C4-2B (cell line): ENCODE results near the gene FGFR1OP2.

Experiments
- H3K27ac ChIP-seq: fragments of 450-650 bp; 2 replicates; pipeline ENCODE4 v1.5.1; 2017
- CTCF ChIP-seq: fragments of 450-650 bp; conservative IDR thresholded peaks from 2 replicates; pipeline ENCODE4 v1.5.1; 2017; ENCODE audit warnings: mild to moderate bottlenecking
- ZFX ChIP-seq: fragments of 450-650 bp; IDR thresholded peaks from 2 replicates; pipeline ENCODE4 v1.6.1; 2017

FGFR1OP2 gene

DNA sequence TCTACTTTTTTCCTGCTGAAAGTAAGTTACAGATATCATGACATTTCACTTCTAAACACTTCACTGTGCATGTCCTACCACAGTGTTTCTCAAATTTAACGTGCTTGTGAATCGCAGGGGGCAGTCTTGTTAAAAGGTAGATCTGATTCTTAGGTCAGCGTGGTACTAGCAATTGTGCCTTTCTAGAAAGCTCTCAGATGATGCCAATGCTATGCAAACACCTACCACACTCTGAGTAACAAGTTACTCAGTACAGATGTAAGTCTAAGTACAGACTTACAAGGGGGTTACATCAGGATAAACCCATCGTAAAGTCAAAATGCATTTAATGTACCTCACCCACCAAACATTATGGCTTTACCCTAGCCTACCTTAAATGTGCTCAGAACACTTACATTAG lies 53.6 kb downstream of the FGFR1OP2 start:
- no peak for TF ChIP-seq CTCF
- no peak for TF ChIP-seq ZFX
- no peak overlapping the region for H3K27ac ChIP-seq

DNA sequence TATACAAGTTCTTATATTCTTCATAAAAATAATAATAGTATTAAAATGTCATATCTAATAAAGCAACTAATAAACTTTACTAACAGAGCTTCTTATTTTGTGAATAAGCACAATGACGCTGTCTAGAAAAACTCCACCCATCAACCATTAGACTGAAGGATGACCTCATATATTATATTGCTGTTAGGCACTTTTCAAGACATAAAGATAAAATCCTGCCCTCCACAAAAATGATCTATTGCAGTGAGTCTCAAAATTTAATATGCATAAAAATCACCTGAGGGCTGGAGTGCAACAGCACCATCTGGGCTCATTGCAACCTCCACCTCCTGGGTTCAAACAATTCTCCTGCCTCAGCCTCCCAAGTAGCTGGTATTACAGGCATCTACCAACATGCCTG lies 55.8 kb downstream of the FGFR1OP2 start:
- TF ChIP-seq ZFX = no peak
- no peak for TF ChIP-seq CTCF
- H3K27ac ChIP-seq = no peak overlapping the region

GRCh38 chr12:26995706-26996105 lies 57.4 kb downstream of the FGFR1OP2 start:
- no peak overlapping the region for H3K27ac ChIP-seq
- TF ChIP-seq CTCF (no peak), ZFX (no peak)

- no peak overlapping the region for H3K27ac ChIP-seq
- TF ChIP-seq CTCF = no peak
- no peak for TF ChIP-seq ZFX
These were observed 58.7 kb downstream of the FGFR1OP2 start for GRCh38 chr12:26997003-26997402.

GRCh38 chr12:27000961-27001360 lies 62.7 kb downstream of the FGFR1OP2 start:
- TF ChIP-seq ZFX (no peak), CTCF (no peak)
- H3K27ac ChIP-seq = no peak overlapping the region

- no peak for TF ChIP-seq CTCF
- TF ChIP-seq ZFX = no peak
- H3K27ac ChIP-seq = no peak overlapping the region
These were observed 63.4 kb downstream of the FGFR1OP2 start for GRCh38 chr12:27001663-27002062.

DNA sequence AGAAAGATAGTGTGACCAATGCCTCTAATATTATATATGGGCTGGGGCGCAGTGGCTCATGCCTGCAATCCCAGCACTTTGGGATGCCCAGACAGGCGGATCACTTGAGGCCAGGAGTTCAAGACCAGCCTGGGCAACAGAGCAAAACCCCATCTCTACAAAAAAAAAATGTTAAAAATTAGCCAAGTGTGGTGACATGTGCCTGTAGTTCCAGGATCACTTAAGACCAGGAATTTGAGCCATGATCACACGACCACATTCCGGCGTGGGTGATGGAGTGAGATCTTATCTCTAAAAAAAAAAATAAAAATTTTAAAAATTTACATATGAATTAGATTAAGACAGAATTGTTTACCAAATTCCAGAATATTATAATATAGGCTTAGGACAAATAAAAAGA lies 63.9 kb downstream of the FGFR1OP2 start:
- H3K27ac ChIP-seq = no peak overlapping the region
- TF ChIP-seq ZFX (no peak), CTCF (no peak)
